DND-41 (cell line): ENCODE results near the gene RAP2C.

ENCODE experiments used
- ATAC-seq: fragments of 200-7000 bp; cut with Tn5 transposase; 3 replicates; pipeline ENCODE4 v1.9.1; 2021; ENCODE audit warnings: low read depth; ENCODE audit not compliant: insufficient read depth
- DNase-seq: peaks from one replicate; pipeline ENCODE4 v3.0.0-alpha.2; 2020
- H2AFZ ChIP-seq: 2 replicates; pipeline ENCODE4 v1.6.0; 2012; ENCODE audit warnings: low read depth, low read length
- H3K27ac ChIP-seq: 2 replicates; pipeline ENCODE4 v1.5.1; 2012; ENCODE audit warnings: low read length, inconsistent platforms
- H3K27me3 ChIP-seq: fragments of 200-600 bp; sonication (generic); 2 replicates; pipeline ENCODE4 v1.6.0; 2012; ENCODE audit warnings: low read length, mild to moderate bottlenecking, inconsistent platforms; ENCODE audit not compliant: insufficient read depth, poor library complexity
- H3K36me3 ChIP-seq: 2 replicates; pipeline ENCODE4 v1.5.1; 2012; ENCODE audit warnings: low read length, inconsistent platforms; ENCODE audit not compliant: insufficient read depth
- H3K4me1 ChIP-seq: 2 replicates; pipeline ENCODE4 v1.5.1; 2012; ENCODE audit warnings: mild to moderate bottlenecking, low read length; ENCODE audit not compliant: insufficient read depth
- H3K4me2 ChIP-seq: 2 replicates; pipeline ENCODE4 v1.6.0; 2012; ENCODE audit warnings: mild to moderate bottlenecking, moderate library complexity, low read length, inconsistent platforms; ENCODE audit not compliant: insufficient read depth
- H3K4me3 ChIP-seq, 2 experiments: fragments of 200-600 bp in 1 of 2; shearing (Covaris generic) in 1 of 2; 2 replicates each; pipeline ENCODE4 v1.5.1; 2012 to 2016; ENCODE audit warnings: inconsistent platforms in 2 of 2, low read length in 2 of 2, mild to moderate bottlenecking in 2 of 2, low read depth in 1 of 2, moderate library complexity in 1 of 2
- H3K79me2 ChIP-seq: 2 replicates; pipeline ENCODE4 v1.6.0; 2012; ENCODE audit warnings: low read length, inconsistent platforms; ENCODE audit not compliant: insufficient read depth
- H3K9ac ChIP-seq: 2 replicates; pipeline ENCODE4 v1.6.0; 2012; ENCODE audit warnings: low read depth, mild to moderate bottlenecking, inconsistent platforms, low read length, moderate library complexity
- H3K9me3 ChIP-seq: 2 replicates; pipeline ENCODE4 v1.5.1; 2012; ENCODE audit warnings: low read length, moderate library complexity, mild to moderate bottlenecking, inconsistent platforms; ENCODE audit not compliant: insufficient read depth, severe bottlenecking
- H4K20me1 ChIP-seq: 2 replicates; pipeline ENCODE4 v1.6.0; 2012; ENCODE audit warnings: low read length; ENCODE audit not compliant: insufficient read depth
- CTCF ChIP-seq: IDR thresholded peaks from 2 replicates; pipeline ENCODE4 v1.5.1; 2012; ENCODE audit warnings: borderline replicate concordance, low read length, moderate library complexity, mild to moderate bottlenecking; ENCODE audit not compliant: poor library complexity, severe bottlenecking; ENCODE audit errors: extremely low read depth
- EZH2 ChIP-seq: IDR thresholded peaks from 3 replicates; pipeline ENCODE4 v1.6.1; 2012; ENCODE audit warnings: borderline replicate concordance, low read depth, mild to moderate bottlenecking, moderate library complexity, low read length, inconsistent platforms; ENCODE audit not compliant: severe bottlenecking

Gene RAP2C

GRCh38 chrX:132216806-132217202 is 2.4 kb downstream of the RAP2C start:
- Histone ChIP-seq H3K9ac (peak overlapping the region; percentile 81), H3K79me2 (peaks cover 25% of the 10 kb centered on the region), H3K4me3 (peak overlapping the region; percentile 49 to 85; a peak in 3 of 4 replicates), H2AFZ (peak overlapping the region; percentile 83), H3K27me3 (no peaks in the 10 kb centered on the region), H3K4me1 (peaks cover 28% of the 10 kb centered on the region), H3K36me3 (peaks cover 17% of the 10 kb centered on the region), H3K27ac (peak overlapping the region; percentile 82), H3K4me2 (peak overlapping the region; percentile 73), H3K9me3 (no peaks in the 10 kb centered on the region), H4K20me1 (no peaks in the 10 kb centered on the region)
- ATAC-seq (peak; percentile 5; the same call in 1 of the 3 replicates), DNase-seq (no peak)
- TF ChIP-seq CTCF (no peak), EZH2 (no peak)

- Histone ChIP-seq H3K4me1 (peaks cover 30% of the 10 kb centered on the region), H2AFZ (no peak overlapping the region), H3K79me2 (peaks cover 27% of the 10 kb centered on the region), H3K9ac (peak overlapping the region; percentile 81; the same call in 1 of the 2 replicates), H3K27me3 (no peaks in the 10 kb centered on the region), H3K4me3 (peak overlapping the region in 1 of 2 experiments; percentile 85; a peak in 3 of 4 replicates), H3K4me2 (peak overlapping the region; percentile 73), H4K20me1 (no peaks in the 10 kb centered on the region), H3K9me3 (no peaks in the 10 kb centered on the region), H3K27ac (no peak overlapping the region), H3K36me3 (peaks cover 19% of the 10 kb centered on the region)
- ATAC-seq (no peak), DNase-seq (no peak)
- TF ChIP-seq CTCF, result no peak
Observed at GRCh38 chrX:132216283-132216682, 3.0 kb downstream of the RAP2C start.

- Histone ChIP-seq H3K9ac (no peak overlapping the region), H3K27ac (no peak overlapping the region), H3K9me3 (no peaks in the 10 kb centered on the region), H3K27me3 (no peaks in the 10 kb centered on the region), H3K79me2 (peaks cover 28% of the 10 kb centered on the region), H4K20me1 (no peaks in the 10 kb centered on the region), H3K4me2 (peak overlapping the region; percentile 27; the same call in 1 of the 2 replicates), H2AFZ (no peak overlapping the region), H3K4me1 (peaks cover 31% of the 10 kb centered on the region), H3K36me3 (peaks cover 20% of the 10 kb centered on the region), H3K4me3 (no peak overlapping the region)
- DNase-seq (no peak), ATAC-seq (no peak)
- TF ChIP-seq EZH2 (no peak), CTCF (no peak)
Observed at GRCh38 chrX:132214518-132214917, 4.7 kb downstream of the RAP2C start.

- Histone ChIP-seq H3K4me3 (no peak overlapping the region), H3K4me1 (peaks cover 8% of the 10 kb centered on the region; the same call in 1 of the 2 replicates), H4K20me1 (no peaks in the 10 kb centered on the region), H3K4me2 (no peak overlapping the region), H3K27me3 (no peaks in the 10 kb centered on the region), H3K79me2 (peaks cover 7% of the 10 kb centered on the region; the same call in 1 of the 2 replicates), H2AFZ (no peak overlapping the region), H3K36me3 (peaks cover 28% of the 10 kb centered on the region), H3K9ac (no peak overlapping the region), H3K27ac (no peak overlapping the region), H3K9me3 (no peaks in the 10 kb centered on the region)
- TF ChIP-seq CTCF (no peak), EZH2 (no peak)
- ATAC-seq (no peak), DNase-seq (no peak)
Observed at GRCh38 chrX:132209527-132209926, 9.7 kb downstream of the RAP2C start.
